Left ventricle myocardium inferior (tissue), 1 donor: ENCODE results near the gene ACOX3. TPM values are rescaled to one million over a fixed set of nuclear protein-coding genes. Genes with fewer than 3 reads are reported as not detected.
A peak's percentile ranks its signal among the peaks of the same experiment; 100 is the strongest.

Experiments
- DNase-seq: peaks from one replicate; pipeline ENCODE4 v3.0.0-alpha.2; 2020
- H3K27ac ChIP-seq: fragments of 200-600 bp; replicated peaks from 2 replicates; pipeline ENCODE4 v1.8.0; 2021
- H3K27me3 ChIP-seq: fragments of 200-600 bp; 2 replicates; pipeline ENCODE4 v1.8.0; 2021; ENCODE audit warnings: low read depth
- H3K36me3 ChIP-seq: fragments of 200-600 bp; 2 replicates; pipeline ENCODE4 v1.8.0; 2021
- H3K4me1 ChIP-seq: fragments of 200-600 bp; 2 replicates; pipeline ENCODE4 v1.8.0; 2021
- H3K4me3 ChIP-seq: fragments of 200-600 bp; 2 replicates; pipeline ENCODE4 v1.8.0; 2021; ENCODE audit warnings: mild to moderate bottlenecking, moderate library complexity
- H3K9me3 ChIP-seq: fragments of 200-600 bp; replicated peaks from 2 replicates; pipeline ENCODE4 v1.8.0; 2021
- intact Hi-C: fragments of 100-400 bp; cut with micrococcal nuclease; formaldehyde crosslinking; loops from one replicate; pipeline ENCODE4 v1.11.0; 2022
- total RNA-seq: library from RNA; stranded (reverse); fragmentation: NEBNext Ultra II Directional; extraction: Animal tissue kit (Norgen Biotek cat#: 25700); gene quantifications from one replicate; pipeline ENCODE4 v1.2.1, GENCODE V29; 2021
- TF ChIP-seq, protein P1 (sequence below): fragments of 200-600 bp; IDR thresholded peaks from 2 replicates; pipeline ENCODE4 v1.8.0; 2021; ENCODE audit warnings: antibody characterized with exemption, mild to moderate bottlenecking, borderline replicate concordance
- donor health status: DM: no; HTN: yes; CAD: no; lungs with severe emphysema.

Gene ACOX3
- total RNA-seq, 1 donor from 2014 or later, result 22.0 TPM

DNA sequence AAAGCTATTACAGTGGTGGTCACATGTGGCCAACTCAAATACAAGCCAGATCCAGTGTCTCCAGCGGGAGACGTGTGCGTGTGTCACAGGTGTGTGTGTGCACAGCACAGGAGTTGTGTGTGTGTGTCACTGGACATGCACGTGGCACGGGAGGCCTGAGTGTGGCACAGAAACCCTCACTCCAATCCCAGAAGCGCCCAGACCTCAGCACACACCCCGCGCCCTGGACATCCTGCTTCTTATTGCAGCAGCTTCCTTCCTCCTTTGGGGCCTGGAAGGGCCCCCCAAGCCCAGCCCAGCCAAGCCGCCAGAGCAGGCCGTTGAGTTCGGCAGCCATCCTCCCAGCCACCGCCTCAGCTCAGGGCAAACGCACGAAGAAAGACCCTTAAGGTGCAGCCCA, 37.9 kb downstream of the ACOX3 start:
- no peaks in the 10 kb centered on the region for H3K9me3 ChIP-seq
- H3K4me1 ChIP-seq, result peaks cover 52% of the 10 kb centered on the region
- peak; percentile 52 for DNase-seq
- no peak overlapping the region for H3K4me3 ChIP-seq
- H3K27me3 ChIP-seq, result no peaks in the 10 kb centered on the region
- H3K27ac ChIP-seq, result peak overlapping the region; percentile 81
- peaks cover 46% of the 10 kb centered on the region for H3K36me3 ChIP-seq
- TF ChIP-seq, protein P1, sequence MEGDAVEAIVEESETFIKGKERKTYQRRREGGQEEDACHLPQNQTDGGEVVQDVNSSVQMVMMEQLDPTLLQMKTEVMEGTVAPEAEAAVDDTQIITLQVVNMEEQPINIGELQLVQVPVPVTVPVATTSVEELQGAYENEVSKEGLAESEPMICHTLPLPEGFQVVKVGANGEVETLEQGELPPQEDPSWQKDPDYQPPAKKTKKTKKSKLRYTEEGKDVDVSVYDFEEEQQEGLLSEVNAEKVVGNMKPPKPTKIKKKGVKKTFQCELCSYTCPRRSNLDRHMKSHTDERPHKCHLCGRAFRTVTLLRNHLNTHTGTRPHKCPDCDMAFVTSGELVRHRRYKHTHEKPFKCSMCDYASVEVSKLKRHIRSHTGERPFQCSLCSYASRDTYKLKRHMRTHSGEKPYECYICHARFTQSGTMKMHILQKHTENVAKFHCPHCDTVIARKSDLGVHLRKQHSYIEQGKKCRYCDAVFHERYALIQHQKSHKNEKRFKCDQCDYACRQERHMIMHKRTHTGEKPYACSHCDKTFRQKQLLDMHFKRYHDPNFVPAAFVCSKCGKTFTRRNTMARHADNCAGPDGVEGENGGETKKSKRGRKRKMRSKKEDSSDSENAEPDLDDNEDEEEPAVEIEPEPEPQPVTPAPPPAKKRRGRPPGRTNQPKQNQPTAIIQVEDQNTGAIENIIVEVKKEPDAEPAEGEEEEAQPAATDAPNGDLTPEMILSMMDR, result no peak
- intact Hi-C loops, result loop anchor here (5.0 kb wide), 1 partner anchor 160 kb away; no protein-coding TSS in a partner anchor

DNA sequence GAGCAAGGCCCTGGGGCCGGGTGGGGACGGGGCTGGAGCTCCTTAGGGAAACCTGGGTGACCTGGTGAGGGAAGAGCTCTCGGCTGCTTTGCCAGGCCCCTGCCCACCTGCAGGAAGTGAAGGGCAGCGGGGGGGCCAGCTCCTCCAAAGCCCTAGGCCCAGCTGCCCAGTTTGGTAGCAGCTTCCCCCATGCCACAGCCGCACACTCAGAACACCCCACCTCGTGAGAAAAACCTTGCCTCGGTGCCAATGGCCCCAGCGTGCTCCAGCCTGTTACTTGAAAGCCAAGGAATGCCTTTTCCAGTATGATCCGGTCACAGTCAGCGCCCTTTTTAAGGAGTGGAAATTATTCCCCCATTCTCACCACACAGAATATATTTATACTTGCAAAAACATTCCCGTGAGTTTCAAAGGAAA, 38.3 kb downstream of the ACOX3 start:
- Histone ChIP-seq H3K27ac (peak overlapping the region; percentile 81), H3K4me3 (no peak overlapping the region), H3K27me3 (no peaks in the 10 kb centered on the region), H3K36me3 (peaks cover 46% of the 10 kb centered on the region), H3K4me1 (peaks cover 52% of the 10 kb centered on the region), H3K9me3 (no peaks in the 10 kb centered on the region)
- DNase-seq, result no peak
- intact Hi-C loops, result loop anchor here (5.0 kb wide), 1 partner anchor 160 kb away; no protein-coding TSS in a partner anchor
- TF ChIP-seq, protein P1, result no peak

DNA sequence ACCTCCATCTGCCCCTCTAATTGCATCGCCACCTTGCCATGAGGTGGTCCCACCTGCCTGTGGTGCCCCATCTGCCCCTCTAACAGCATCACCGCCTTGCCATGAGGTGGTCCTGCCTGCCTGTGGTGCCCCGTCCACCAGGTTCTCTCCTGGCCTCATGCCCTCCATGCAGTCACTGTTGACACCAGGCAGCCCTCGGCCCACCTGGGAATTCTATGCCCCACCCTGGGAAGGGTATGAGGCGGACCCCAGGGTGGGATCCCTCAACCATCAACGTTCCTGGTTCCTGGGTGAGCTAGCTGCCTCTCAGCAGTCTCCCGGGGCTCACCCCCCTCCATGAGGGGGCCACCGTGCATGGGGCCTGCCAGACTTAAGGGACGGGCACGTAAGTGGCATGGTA, 38.9 kb downstream of the ACOX3 start:
- intact Hi-C loops, result loop anchor here (5.0 kb wide), 1 partner anchor 159 kb away; no protein-coding TSS in a partner anchor

DNA sequence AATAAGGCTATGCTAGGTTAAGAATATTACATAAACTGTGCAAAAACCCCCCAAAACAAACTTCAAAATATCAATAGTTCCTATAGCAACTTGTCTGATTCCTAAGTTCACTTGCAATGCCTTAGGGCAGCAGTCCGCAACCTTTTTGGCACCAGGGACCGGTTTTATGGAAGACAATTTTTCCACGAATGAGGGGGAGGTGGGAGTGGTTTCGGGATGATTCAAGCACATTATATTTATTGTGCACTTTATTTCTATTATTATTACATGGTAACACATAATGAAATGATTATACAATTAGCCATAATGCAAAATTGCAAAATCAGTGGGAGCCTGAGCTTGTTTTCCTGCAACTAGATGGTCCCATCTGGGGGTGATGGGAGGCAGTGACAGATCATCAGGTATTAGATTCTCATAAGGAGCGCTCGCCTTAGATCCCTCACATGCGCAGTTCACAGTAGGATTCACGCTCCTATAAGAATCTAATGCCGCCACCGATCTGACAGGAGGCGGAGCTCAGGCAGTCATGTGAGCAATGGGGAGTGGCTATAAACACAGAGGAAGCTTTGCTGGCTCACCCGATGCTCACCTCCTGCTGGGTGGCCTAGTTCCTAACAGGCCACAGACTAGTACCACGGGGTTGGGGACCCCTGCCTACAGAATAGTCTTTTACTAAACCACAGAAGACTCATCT, 39.7 kb downstream of the ACOX3 start:
- peaks cover 46% of the 10 kb centered on the region for H3K36me3 ChIP-seq
- peak overlapping the region; percentile 81 for H3K27ac ChIP-seq
- H3K4me3 ChIP-seq, result no peak overlapping the region
- no peak for DNase-seq
- no peaks in the 10 kb centered on the region for H3K27me3 ChIP-seq
- intact Hi-C loops, result loop anchor here (5.0 kb wide), 1 partner anchor 158 kb away; no protein-coding TSS in a partner anchor
- TF ChIP-seq, protein P1, result no peak
- no peaks in the 10 kb centered on the region for H3K9me3 ChIP-seq
- H3K4me1 ChIP-seq, result peaks cover 41% of the 10 kb centered on the region

More for the DNA sequence above, 38.9 kb downstream of the ACOX3 start:
- Histone ChIP-seq H3K27ac (peak overlapping the region; percentile 81), H3K4me1 (peaks cover 50% of the 10 kb centered on the region), H3K9me3 (no peaks in the 10 kb centered on the region), H3K36me3 (peaks cover 48% of the 10 kb centered on the region), H3K27me3 (no peaks in the 10 kb centered on the region), H3K4me3 (no peak overlapping the region)
- DNase-seq, result no peak
- TF ChIP-seq, protein P1, result no peak

DNA sequence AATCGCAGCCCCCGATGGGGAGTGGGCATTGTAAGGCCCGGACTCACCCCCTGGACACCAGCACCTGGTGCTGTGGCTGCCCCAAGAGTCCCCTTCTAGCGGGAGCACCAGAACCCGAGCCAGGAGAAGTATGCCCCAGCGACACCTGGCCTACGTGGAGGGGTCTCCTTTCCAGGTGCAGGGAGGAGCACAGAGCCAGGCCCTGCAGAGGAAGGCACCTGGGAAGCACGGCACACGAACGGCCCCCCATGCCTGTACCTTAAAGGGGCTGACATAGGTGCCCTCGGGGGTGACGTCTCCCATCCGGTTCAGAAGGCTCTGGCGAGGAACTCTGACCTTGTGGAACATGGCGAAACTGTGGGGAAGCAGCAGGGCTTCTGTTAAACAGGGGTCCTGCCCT, 41.2 kb downstream of the ACOX3 start:
- H3K4me3 ChIP-seq, result no peak overlapping the region
- no peaks in the 10 kb centered on the region for H3K27me3 ChIP-seq
- intact Hi-C loops, result no loop called here
- DNase-seq, result no peak
- H3K36me3 ChIP-seq, result peaks cover 41% of the 10 kb centered on the region
- H3K4me1 ChIP-seq, result peaks cover 33% of the 10 kb centered on the region
- H3K9me3 ChIP-seq, result no peaks in the 10 kb centered on the region
- no peak overlapping the region for H3K27ac ChIP-seq
- TF ChIP-seq, protein P1, result no peak
